HG02610 (cell line): ENCODE measurements around the gene NR3C2.
"Not testable (repeated sequence)": the region's sequence is repeated elsewhere in the genome, so short reads cannot be mapped to it uniquely, and the experiment has no call there.

Experiments used
- ATAC-seq: cut with Tn5 transposase; IDR thresholded peaks from one replicate; pipeline ENCODE4 v1.9.1; 2021; ENCODE audit warnings: mild to moderate bottlenecking, moderate library complexity; ENCODE audit not compliant: unreplicated experiment

Gene NR3C2

GRCh38 chr4:148083073-148083472, 359.1 kb downstream of the NR3C2 start:
- not testable (repeated sequence) for ATAC-seq

- no peak for ATAC-seq
Measured at GRCh38 chr4:148081745-148082144, 360.5 kb downstream of the NR3C2 start.

DNA sequence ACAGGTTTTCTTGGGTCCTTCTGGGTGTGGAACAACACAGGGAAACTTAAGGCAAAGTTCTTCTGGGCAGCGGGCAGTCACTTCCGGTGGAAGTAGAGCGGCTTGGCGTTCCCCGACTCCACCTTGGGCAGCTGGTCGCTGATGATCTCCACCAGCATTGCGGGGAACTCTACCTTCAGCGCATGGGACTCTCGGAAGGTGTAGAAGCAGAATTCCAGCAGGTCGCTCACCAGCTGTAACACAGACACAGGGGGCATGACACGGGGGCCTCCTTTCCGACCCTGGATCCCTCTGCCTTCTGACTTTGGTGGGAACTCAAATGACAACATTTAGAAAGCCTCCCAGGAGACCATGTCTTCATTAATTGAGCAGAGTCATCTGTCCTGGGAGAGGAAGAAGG, 360.9 kb downstream of the NR3C2 start:
- ATAC-seq: no peak

GRCh38 chr4:148079961-148080360, 362.3 kb downstream of the NR3C2 start:
- ATAC-seq: no peak

- no peak for ATAC-seq
Measured at GRCh38 chr4:148078061-148078460, 364.2 kb downstream of the NR3C2 start.

GRCh38 chr4:148077581-148077980, 364.6 kb downstream of the NR3C2 start:
- no peak for ATAC-seq

- no peak for ATAC-seq
Measured at GRCh38 chr4:148076964-148077363, 365.2 kb downstream of the NR3C2 start.

DNA sequence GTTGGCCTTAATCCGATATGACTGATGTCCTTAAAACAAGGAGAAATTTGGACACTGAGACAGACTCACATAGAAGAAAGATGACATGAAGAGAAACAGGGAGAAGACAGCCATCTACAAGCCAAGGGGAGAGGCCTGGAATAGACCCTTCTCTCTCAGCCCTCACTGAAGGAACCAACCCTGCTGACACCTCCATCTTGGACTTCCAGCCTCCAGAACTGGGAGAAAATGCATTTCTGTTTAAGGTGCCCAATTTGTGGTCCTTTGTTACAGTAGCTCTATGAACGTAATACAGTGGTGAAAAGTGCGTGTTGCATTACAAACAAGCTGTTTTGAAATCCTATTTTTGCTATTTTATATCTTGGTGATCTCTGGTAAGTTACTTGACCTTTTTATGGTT, 366.8 kb downstream of the NR3C2 start:
- ATAC-seq: no peak

- no peak for ATAC-seq
Measured at GRCh38 chr4:148074462-148074861, 367.8 kb downstream of the NR3C2 start.

- no peak for ATAC-seq
Measured at GRCh38 chr4:148073349-148073748, 368.9 kb downstream of the NR3C2 start.

- no peak for ATAC-seq
Measured at GRCh38 chr4:148072789-148073188, 369.4 kb downstream of the NR3C2 start.

- no peak for ATAC-seq
Measured at GRCh38 chr4:148071009-148071408, 371.2 kb downstream of the NR3C2 start.

- ATAC-seq: no peak
Measured at GRCh38 chr4:148069895-148070178, 372.4 kb downstream of the NR3C2 start.

GRCh38 chr4:148069086-148069894, 372.9 kb downstream of the NR3C2 start:
- no peak for ATAC-seq

DNA sequence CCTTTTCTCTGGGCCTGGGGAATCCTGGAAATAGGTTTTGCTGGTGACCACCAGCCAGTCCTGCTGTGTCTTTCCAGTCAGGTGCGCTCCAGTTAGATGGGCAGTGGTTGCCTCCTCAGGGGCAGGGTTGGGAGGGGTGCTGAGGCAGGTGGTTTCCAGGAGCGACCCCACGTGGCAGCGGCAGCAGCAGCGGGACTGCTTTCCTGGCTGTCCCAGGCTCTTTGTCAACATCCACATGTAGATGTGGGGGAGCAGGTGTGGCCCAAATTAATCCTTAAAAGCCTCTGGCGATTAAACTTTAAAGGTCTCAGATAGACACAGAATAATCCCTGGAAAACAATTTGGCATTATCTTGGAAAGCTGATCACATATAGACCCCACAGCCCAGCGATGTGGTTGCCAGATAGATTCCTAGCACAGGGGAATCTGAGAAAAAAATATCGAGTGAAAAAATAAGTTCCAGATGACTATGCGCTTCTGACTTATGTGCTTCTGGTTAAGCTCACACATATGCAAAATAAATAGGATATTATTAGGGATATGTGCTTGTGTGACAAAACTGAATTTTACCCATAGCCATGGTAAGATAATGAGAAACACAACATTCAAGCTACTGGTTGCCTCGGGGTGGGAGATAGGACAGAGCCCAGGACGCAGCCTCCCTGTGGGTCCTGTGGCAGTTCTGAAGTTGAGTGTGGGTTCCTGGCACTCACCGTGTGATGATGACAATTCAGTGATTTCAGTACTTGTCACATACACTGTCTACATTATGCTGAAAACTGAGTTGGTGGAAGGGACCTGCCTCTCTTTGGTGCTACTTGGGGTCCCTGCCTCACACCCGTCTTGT, 373.9 kb downstream of the NR3C2 start:
- ATAC-seq: no peak

GRCh38 chr4:148067301-148067916, 374.8 kb downstream of the NR3C2 start:
- ATAC-seq: no peak

DNA sequence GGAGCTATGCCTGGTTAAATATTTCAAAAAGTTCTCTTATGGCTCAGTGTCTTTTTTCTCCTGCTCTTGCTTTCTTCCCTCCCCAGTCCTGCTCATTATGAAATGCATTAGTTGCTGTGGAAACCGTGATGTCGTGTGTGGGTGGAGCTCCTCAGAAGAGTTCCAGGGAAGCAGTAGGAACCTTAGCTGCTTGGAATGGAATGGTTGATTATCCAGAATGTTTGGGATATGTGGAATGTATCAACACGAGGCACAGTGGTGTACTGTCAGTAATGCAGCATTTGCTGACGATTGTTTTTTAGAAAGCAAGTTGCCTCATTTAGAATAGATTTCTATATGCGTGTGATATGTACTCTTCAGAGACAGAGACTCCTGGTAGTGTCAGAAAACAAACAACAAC, 377.1 kb downstream of the NR3C2 start:
- no peak for ATAC-seq

GRCh38 chr4:148064451-148064850, 377.8 kb downstream of the NR3C2 start:
- no peak for ATAC-seq

DNA sequence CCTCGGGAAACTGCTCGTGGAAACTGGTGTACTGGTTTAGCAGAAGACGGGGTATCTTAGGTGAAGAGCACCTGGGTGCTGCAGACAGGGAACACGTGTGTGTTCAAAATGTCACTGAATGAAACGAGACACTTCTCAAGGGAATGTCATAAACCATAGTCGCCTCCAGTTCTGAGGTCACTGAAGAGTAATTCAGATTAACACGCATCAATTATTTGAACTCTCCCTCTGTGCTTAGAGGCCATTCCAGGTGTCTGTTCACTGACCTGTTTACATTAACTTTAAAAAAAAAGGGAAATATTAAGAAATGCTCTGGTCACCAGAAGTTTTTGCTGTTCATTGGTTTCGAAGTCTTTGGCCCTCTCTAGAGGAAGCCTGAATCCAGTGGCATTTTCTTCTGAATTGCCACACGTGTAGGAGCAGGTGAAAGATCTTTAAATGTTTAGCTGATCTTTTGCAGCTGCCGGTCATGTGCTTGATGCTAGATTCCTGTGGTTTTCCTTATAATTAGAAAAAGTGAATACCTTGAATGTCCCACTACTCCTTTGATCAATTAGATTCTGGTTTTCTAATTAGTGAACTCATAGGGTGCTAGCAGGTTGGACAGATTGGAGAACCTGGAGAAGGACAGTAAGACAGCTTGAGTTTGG, 379.8 kb downstream of the NR3C2 start:
- no peak for ATAC-seq

- no peak for ATAC-seq
Measured at GRCh38 chr4:148061795-148062194, 380.4 kb downstream of the NR3C2 start.

DNA sequence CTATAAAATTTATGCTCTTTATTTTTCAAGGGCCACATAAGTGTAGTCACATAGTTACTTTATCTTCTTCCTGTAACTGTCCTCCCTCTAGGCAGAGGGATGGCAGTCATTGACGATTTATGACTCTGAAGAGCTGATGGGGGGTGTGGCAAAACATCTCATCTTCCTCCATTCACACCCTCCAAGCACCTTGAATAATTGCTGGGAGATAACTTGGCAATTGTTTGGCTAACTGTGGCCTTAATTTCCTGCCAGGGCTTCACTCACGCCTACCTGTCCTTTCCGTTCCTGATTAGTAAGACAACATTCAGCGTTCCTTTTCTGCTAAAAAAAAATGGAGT, 381.1 kb downstream of the NR3C2 start:
- no peak for ATAC-seq
